ENCODE measurements around the gene VWA1.

The VWA1 gene

GRCh38 chr1:1399872-1400575 is 35.5 kb upstream of the VWA1 start:
- Histone ChIP-seq H3K36me3 (ENCODE audit: control insufficient read depth in 2 of 2, insufficient read depth in 1 of 2, low read length in 2 of 2) (peaks cover 21 to 84% of the 10 kb centered on the region in 2 experiments; a peak in 2 of 3 replicates), H3K4me1 (ENCODE audit: control insufficient read depth, insufficient read depth, low read length) (no peaks in the 10 kb centered on the region), H3K27ac (ENCODE audit: extremely low read depth, low read depth, low read length) (peak overlapping the region; percentile 56), H3K9me3 (ENCODE audit: control insufficient read depth, insufficient read depth, low read depth, low read length) (no peaks in the 10 kb centered on the region), H3K4me3 (ENCODE audit: low read depth, low read length) (peak overlapping the region; percentile 63)
- ChIA-PET CTCF (interaction anchor here (0.9 to 1.5 kb wide), 5 partner anchors 8 to 105 kb away, joined by 3 to 6 read pairs (median 4); no protein-coding TSS in a partner anchor), POLR2A (interaction anchor here (0.8 to 2.9 kb wide), 10 partner anchors 9 to 105 kb away, joined by 3 to 36 read pairs (median 4); partner anchors contain the start of gene AURKAIP1)
- TF ChIP-seq ZNF335 (tag by site-specific recombination; conservative IDR thresholded peaks at IDR 0.05) (peak; percentile 78), ZNF600 (tag by site-specific recombination; IDR thresholded peaks at IDR 0.05) (peak; percentile 88), ZNF514 (tag by site-specific recombination; IDR thresholded peaks at IDR 0.05) (no peak), MEIS1 (CRISPR knock-in tag; IDR thresholded peaks at IDR 0.05; ENCODE audit: borderline replicate concordance) (no peak), ZNF341 (tag by site-specific recombination; IDR thresholded peaks at IDR 0.05; ENCODE audit: low read depth) (peak; percentile 62), ZBTB21 (tag by site-specific recombination; IDR thresholded peaks at IDR 0.05) (no peak), TRIM28 (IDR thresholded peaks at IDR 0.05; ENCODE audit: borderline replicate concordance, low read length) (no peak), ZBTB10 (tag by site-specific recombination; IDR thresholded peaks at IDR 0.05) (peak; percentile 14; the same call in 1 of the 2 replicates), GLIS2 (tag by site-specific recombination; IDR thresholded peaks at IDR 0.05) (0 out of 2 replicates have a peak, but pooled peaks have one; percentile 4), ZBTB17 (tag by site-specific recombination; IDR thresholded peaks at IDR 0.05) (peak; percentile 70; the same call in 1 of the 2 replicates), ZNF391 (tag by site-specific recombination; IDR thresholded peaks at IDR 0.05; ENCODE audit: borderline replicate concordance, low read depth) (peak; percentile 44; the same call in 1 of the 2 replicates), ZNF433 (tag by site-specific recombination; IDR thresholded peaks at IDR 0.05; ENCODE audit: low read depth) (no peak), ZFP3 (tag by site-specific recombination; IDR thresholded peaks at IDR 0.05; ENCODE audit: low read depth) (no peak), ZBTB20 (tag by site-specific recombination; IDR thresholded peaks at IDR 0.05) (peak; percentile 45), ZBTB7A (tag by site-specific recombination; IDR thresholded peaks at IDR 0.05; ENCODE audit: low read depth) (0 out of 2 replicates have a peak, but pooled peaks have one; percentile 46), KLF1 (tag by site-specific recombination; IDR thresholded peaks at IDR 0.05) (0 out of 2 replicates have a peak, but pooled peaks have one; percentile 27), SCRT2 (tag by site-specific recombination; IDR thresholded peaks at IDR 0.05) (peak; percentile 96), MZF1 (tag by site-specific recombination; IDR thresholded peaks at IDR 0.05; ENCODE audit: borderline replicate concordance) (peak; percentile 52; the same call in 1 of the 2 replicates), SCRT1 (tag by site-specific recombination; IDR thresholded peaks at IDR 0.05; ENCODE audit: borderline replicate concordance) (peak; percentile 89; the same call in 1 of the 2 replicates), KLF17 (tag by site-specific recombination; IDR thresholded peaks at IDR 0.05) (peak; percentile 28), ZFP37 (tag by site-specific recombination; IDR thresholded peaks at IDR 0.05) (0 out of 2 replicates have a peak, but pooled peaks have one; percentile 20), ZNF10 (tag by site-specific recombination; IDR thresholded peaks at IDR 0.05) (0 out of 2 replicates have a peak, but pooled peaks have one; percentile 8), ZNF645 (tag by site-specific recombination; IDR thresholded peaks at IDR 0.05) (no peak), ZNF501 (tag by site-specific recombination; IDR thresholded peaks at IDR 0.05) (peak; percentile 45), KLF7 (tag by site-specific recombination; IDR thresholded peaks at IDR 0.05; ENCODE audit: borderline replicate concordance) (0 out of 2 replicates have a peak, but pooled peaks have one; percentile 27), ZSCAN5A (tag by site-specific recombination; IDR thresholded peaks at IDR 0.05) (no peak), ZXDB (tag by site-specific recombination; IDR thresholded peaks at IDR 0.05) (no peak), ZNF623 (tag by site-specific recombination; IDR thresholded peaks at IDR 0.05) (0 out of 2 replicates have a peak, but pooled peaks have one; percentile 20), ZNF2 (tag by site-specific recombination; IDR thresholded peaks at IDR 0.05) (peak; percentile 85)
